ENCODE data around the gene FXN.

DNA sequence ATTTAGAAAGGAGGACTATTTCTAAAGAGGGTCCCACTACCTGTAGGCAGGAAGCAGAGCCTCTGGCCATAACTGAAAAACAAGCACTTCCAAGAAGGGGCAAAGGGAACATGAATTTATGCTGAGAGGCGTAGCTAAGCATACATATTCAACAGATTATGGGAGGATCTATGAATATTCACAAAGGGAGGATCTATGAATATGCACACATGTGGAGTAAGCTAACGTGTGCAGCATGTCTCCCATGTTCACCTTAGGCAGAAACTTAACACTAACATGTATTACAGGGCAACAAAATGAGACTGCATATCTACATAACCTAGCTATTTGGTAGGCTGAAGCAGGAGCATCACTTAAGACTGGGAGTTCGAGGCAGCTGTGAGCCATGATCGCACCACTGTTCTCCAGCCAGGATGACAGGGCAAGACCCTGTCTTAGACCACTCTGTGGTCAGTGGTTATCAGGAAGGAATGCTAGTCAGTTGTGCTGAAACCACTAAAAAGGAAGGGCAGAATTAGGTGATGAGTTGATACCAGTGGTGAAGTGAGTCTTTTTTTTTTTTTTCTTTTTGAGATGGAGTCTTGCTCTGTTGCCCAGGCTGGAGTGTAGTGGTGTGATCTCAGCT is 20.8 kb downstream of the FXN start:
- TF ChIP-seq, protein P1, sequence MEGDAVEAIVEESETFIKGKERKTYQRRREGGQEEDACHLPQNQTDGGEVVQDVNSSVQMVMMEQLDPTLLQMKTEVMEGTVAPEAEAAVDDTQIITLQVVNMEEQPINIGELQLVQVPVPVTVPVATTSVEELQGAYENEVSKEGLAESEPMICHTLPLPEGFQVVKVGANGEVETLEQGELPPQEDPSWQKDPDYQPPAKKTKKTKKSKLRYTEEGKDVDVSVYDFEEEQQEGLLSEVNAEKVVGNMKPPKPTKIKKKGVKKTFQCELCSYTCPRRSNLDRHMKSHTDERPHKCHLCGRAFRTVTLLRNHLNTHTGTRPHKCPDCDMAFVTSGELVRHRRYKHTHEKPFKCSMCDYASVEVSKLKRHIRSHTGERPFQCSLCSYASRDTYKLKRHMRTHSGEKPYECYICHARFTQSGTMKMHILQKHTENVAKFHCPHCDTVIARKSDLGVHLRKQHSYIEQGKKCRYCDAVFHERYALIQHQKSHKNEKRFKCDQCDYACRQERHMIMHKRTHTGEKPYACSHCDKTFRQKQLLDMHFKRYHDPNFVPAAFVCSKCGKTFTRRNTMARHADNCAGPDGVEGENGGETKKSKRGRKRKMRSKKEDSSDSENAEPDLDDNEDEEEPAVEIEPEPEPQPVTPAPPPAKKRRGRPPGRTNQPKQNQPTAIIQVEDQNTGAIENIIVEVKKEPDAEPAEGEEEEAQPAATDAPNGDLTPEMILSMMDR (conservative IDR thresholded peaks at IDR 0.05; ENCODE audit: low read length), result no peak
- TF ChIP-seq EZH2phosphoT487 (IDR thresholded peaks at IDR 0.05; ENCODE audit: borderline replicate concordance, low read depth, low read length), result no peak
